Ovary (tissue), 3 donors: ENCODE results near the gene MOG.

Source experiments
- CTCF ChIP-seq, 3 donors: fragments of 450-650 bp in 2 of 3; fragments of 200-600 bp in 1 of 3; IDR thresholded peaks; one replicate each; pipeline versions ENCODE4 v1.5.1 to v1.8.0; 2016 to 2022; ENCODE audit warnings: antibody characterized with exemption in 3 of 3, mild to moderate bottlenecking in 1 of 3
- EP300 ChIP-seq: sonication (generic); formaldehyde crosslinking; IDR thresholded peaks from one replicate; pipeline ENCODE4 v1.6.1; 2017; ENCODE audit warnings: antibody characterized with exemption
- donor health status: DM: no; HTN: no; CAD: no.

DNA sequence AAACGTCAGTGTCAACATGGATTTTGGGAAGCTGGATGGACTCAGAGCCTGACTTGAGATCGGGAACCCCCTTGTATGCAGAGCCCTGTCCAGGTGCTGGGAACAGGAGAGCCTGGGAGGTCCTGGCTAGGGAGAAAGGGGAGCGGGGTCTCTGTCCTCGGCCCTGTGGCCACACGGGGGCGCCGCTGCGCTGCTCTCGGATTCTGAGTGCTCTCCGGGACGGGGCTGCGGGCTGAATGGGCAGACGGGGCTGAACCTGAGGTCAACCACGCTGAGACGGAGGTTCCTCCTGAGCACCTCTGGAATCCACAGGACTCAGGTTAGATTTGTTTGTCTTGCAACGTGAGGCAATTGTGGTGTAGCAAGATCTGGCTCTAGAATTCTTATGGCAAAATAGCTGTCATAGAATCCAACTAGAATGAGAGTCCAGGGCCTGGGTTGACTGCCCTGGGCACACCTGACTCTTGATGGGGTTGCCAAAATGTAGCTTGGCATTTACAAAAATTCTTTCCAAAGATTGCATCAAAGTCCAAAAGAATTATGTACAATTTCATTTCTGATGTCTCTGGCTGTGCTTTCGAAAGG, 45.7 kb downstream of the MOG start:
- no peak for TF ChIP-seq CTCF (IDR thresholded peaks at IDR 0.05)
- no peak for TF ChIP-seq EP300
